Nephron progenitor cell (in vitro differentiated cells): ENCODE measurements around the gene IL32.

Experiments
- DNase-seq: peaks from one replicate; pipeline ENCODE4 v3.0.0; 2021
- H3K27ac Mint-ChIP-seq: 2 replicates; pipeline ENCODE4 v1.8.0; 2021; ENCODE audit warnings: mild to moderate bottlenecking, moderate library complexity, mixed read lengths
- H3K27me3 Mint-ChIP-seq: 2 replicates; pipeline ENCODE4 v1.8.0; 2021; ENCODE audit warnings: mild to moderate bottlenecking, low read depth, mixed read lengths; ENCODE audit not compliant: poor library complexity
- H3K36me3 Mint-ChIP-seq: 2 replicates; pipeline ENCODE4 v1.8.0; 2021; ENCODE audit warnings: low read depth, mixed read lengths
- H3K4me1 Mint-ChIP-seq: 2 replicates; pipeline ENCODE4 v1.8.0; 2021; ENCODE audit warnings: mixed read lengths
- H3K4me3 Mint-ChIP-seq: 2 replicates; pipeline ENCODE4 v1.8.0; 2021; ENCODE audit warnings: mild to moderate bottlenecking, moderate library complexity, mixed read lengths
- H3K9me3 Mint-ChIP-seq: 2 replicates; pipeline ENCODE4 v1.8.0; 2021; ENCODE audit warnings: mild to moderate bottlenecking, moderate library complexity, mixed read lengths
- CTCF ChIP-seq: fragments of 200-600 bp; sonication (generic); IDR thresholded peaks from 2 replicates; pipeline ENCODE4 v1.5.0; 2021; ENCODE audit warnings: antibody characterized with exemption

The IL32 gene

GRCh38 chr16:3032624-3033023 is 32.8 kb upstream of the IL32 start:
- DNase-seq, result no peak
- TF ChIP-seq CTCF, result no peak
- Mint-ChIP-seq H3K4me1 (peaks cover 11% of the 10 kb centered on the region), H3K4me3 (no peak overlapping the region), H3K27ac (no peak overlapping the region), H3K27me3 (peaks cover 60% of the 10 kb centered on the region), H3K9me3 (no peaks in the 10 kb centered on the region), H3K36me3 (peaks cover 1% of the 10 kb centered on the region)

GRCh38 chr16:3035289-3035971 is 30.0 kb upstream of the IL32 start:
- peaks cover 6% of the 10 kb centered on the region for H3K4me1 Mint-ChIP-seq
- no peak overlapping the region for H3K4me3 Mint-ChIP-seq
- no peak for TF ChIP-seq CTCF
- peaks cover 79% of the 10 kb centered on the region for H3K27me3 Mint-ChIP-seq
- H3K27ac Mint-ChIP-seq, result no peak overlapping the region
- H3K9me3 Mint-ChIP-seq, result no peaks in the 10 kb centered on the region
- H3K36me3 Mint-ChIP-seq, result no peaks in the 10 kb centered on the region
- DNase-seq, result no peak

GRCh38 chr16:3035972-3036725 is 29.3 kb upstream of the IL32 start:
- DNase-seq, result no peak
- H3K27ac Mint-ChIP-seq, result no peak overlapping the region
- TF ChIP-seq CTCF, result no peak
- no peaks in the 10 kb centered on the region for H3K9me3 Mint-ChIP-seq
- H3K4me3 Mint-ChIP-seq, result no peak overlapping the region
- H3K27me3 Mint-ChIP-seq, result peaks cover 86% of the 10 kb centered on the region
- H3K4me1 Mint-ChIP-seq, result peaks cover 6% of the 10 kb centered on the region
- no peaks in the 10 kb centered on the region for H3K36me3 Mint-ChIP-seq

GRCh38 chr16:3036726-3037315 is 28.6 kb upstream of the IL32 start, which contains the start of gene BICDL2:
BICDL2 (minus strand) TSS chr16:3036944; CDS start chr16:3035496, 1,448 bp downstream.
- Mint-ChIP-seq H3K27ac (no peak within 1 kb of the TSS), H3K4me1 (peaks cover 6% of the 10 kb centered on the region), H3K9me3 (no peaks in the 10 kb centered on the region), H3K27me3 (peaks cover 88% of the 10 kb centered on the region), H3K36me3 (no peaks in the 10 kb centered on the region), H3K4me3 (no peak within 1 kb of the TSS)
- DNase-seq, result no peak
- no peak for TF ChIP-seq CTCF

GRCh38 chr16:3038256-3038655 is 27.2 kb upstream of the IL32 start:
- no peaks in the 10 kb centered on the region for H3K9me3 Mint-ChIP-seq
- no peak overlapping the region for H3K27ac Mint-ChIP-seq
- H3K4me1 Mint-ChIP-seq, result no peaks in the 10 kb centered on the region
- peaks cover 85% of the 10 kb centered on the region for H3K27me3 Mint-ChIP-seq
- no peak for TF ChIP-seq CTCF
- no peaks in the 10 kb centered on the region for H3K36me3 Mint-ChIP-seq
- H3K4me3 Mint-ChIP-seq, result no peak overlapping the region
- no peak for DNase-seq
